ENCODE measurements around the gene TLN1.

- TF ChIP-seq GATA3 (IDR thresholded peaks at IDR 0.05; ENCODE audit: low read depth, low read length) (no peak), GATA2 (IDR thresholded peaks at IDR 0.05; ENCODE audit: low read depth, low read length) (no peak)
Observed at GRCh38 chr9:35769763-35770162, 37.8 kb upstream of the TLN1 start.

Measured in SH-SY5Y (cell line).